ENCODE results near the gene STXBP6.

STXBP6 gene

DNA sequence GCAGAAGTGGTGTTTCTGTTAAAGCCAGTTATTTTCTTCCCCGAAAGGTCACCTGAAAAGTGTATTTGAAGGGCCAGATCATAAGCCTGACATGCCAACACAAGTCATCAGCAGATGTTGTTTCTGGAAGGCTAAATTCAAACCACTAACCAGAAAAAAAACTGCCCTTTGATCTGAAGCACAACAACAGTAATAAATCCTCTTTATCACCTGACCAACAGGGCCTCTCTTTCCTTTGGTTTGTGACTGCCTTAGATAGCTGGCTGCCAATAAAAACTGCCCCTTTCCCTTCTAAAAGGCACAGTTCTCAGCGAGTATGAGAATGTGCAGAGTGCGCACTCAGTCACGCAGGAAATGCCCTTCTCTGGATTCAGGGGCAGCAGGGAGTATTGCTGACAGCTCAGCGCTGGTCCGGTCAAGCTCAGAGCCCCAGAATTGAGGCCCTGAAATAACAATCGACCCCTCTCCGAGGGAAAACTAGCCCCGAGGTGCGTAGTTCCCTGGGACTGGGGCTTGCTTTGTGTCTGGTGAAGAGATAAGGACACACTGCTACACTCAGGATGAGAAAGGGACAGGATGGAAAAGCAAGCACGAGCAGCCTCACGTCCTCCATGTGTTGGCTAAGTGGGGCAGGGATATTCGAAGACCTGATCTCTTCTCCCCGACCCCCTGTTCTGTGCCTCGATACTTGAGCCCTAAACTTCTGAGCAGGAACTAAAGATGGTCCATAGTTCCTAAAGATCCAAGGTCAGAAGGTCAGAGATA is 231.7 kb downstream of the STXBP6 start:
- Histone ChIP-seq H3K4me1 (ENCODE audit: control insufficient read depth, insufficient read depth, low read length) (no peaks in the 10 kb centered on the region), H3K4me3 (ENCODE audit: low read depth, low read length) (no peak overlapping the region), H3K27me3 (ENCODE audit: control insufficient read depth, insufficient read depth, low read length) (no peaks in the 10 kb centered on the region), H3K9ac (ENCODE audit: low read depth, low read length) (no peak overlapping the region), H3K9me3 (ENCODE audit: control insufficient read depth, insufficient read depth, low read length) (no peaks in the 10 kb centered on the region), H3K36me3 (ENCODE audit: control insufficient read depth, insufficient read depth, low read length) (no peaks in the 10 kb centered on the region)

DNA sequence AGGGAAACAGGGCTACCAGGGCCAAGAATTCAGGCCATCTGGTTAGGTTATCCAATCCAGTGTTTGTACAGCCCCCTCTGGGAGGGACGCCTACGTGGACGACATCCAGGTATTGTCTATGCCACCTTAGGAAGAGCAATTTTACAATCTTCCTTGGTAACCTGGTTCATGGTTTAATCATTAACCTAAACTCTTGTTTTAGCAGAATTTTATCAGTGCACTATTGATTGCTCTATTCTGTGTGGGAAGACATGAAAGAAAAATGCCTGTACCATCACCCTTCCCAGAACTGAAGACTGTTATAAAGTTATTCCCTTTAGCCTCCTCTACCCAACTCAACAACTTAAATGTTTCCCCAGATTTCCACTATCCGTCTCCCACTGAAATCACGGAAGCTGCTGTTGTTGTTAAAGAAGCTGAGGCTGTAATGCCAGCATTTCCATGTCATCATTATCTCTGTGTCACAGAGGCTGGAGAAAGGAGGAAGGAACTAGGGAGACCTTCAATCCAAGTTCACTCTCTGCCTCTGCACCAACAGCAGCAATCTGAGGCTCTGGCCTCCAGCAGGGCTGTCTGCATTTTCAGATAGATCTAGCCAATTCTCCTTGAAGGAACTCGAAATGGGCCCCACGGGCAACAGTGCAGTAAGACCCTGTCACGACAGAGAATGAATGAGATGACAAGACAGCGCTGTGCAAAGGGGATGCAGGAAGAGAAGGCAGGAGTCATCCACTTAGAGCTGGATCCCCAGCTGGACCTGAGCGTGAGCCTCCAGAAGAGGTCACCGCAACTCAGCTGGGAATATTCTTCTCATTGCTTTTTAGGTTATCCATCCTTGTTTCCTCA is 232.5 kb downstream of the STXBP6 start:
- no peak overlapping the region for H3K4me3 ChIP-seq (ENCODE audit: low read depth, low read length)
- H3K4me1 ChIP-seq (ENCODE audit: control insufficient read depth, insufficient read depth, low read length) = peaks cover 2% of the 10 kb centered on the region
- H3K9me3 ChIP-seq (ENCODE audit: control insufficient read depth, insufficient read depth, low read length) = no peaks in the 10 kb centered on the region
- no peak overlapping the region for H3K9ac ChIP-seq (ENCODE audit: low read depth, low read length)
- H3K36me3 ChIP-seq (ENCODE audit: control insufficient read depth, insufficient read depth, low read length) = no peaks in the 10 kb centered on the region
- no peaks in the 10 kb centered on the region for H3K27me3 ChIP-seq (ENCODE audit: control insufficient read depth, insufficient read depth, low read length)

DNA sequence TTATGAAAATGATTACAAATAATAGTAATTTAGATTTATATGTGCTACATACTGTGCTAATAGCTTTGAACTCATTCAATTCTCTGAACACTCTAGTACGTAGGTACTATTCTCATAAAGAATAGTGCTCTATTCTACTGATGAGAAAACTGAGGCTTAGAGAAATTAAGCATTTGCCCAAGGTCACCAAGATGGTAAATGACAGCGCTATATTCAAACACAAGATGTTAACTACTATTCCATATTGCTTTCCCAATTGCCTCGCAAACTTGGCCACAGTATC is 233.1 kb downstream of the STXBP6 start:
- peaks cover 6% of the 10 kb centered on the region for H3K4me1 ChIP-seq (ENCODE audit: control insufficient read depth, insufficient read depth, low read length)
- no peaks in the 10 kb centered on the region for H3K36me3 ChIP-seq (ENCODE audit: control insufficient read depth, insufficient read depth, low read length)
- no peaks in the 10 kb centered on the region for H3K9me3 ChIP-seq (ENCODE audit: control insufficient read depth, insufficient read depth, low read length)
- H3K4me3 ChIP-seq (ENCODE audit: low read depth, low read length) = no peak overlapping the region
- no peaks in the 10 kb centered on the region for H3K27me3 ChIP-seq (ENCODE audit: control insufficient read depth, insufficient read depth, low read length)
- H3K9ac ChIP-seq (ENCODE audit: low read depth, low read length) = no peak overlapping the region

DNA sequence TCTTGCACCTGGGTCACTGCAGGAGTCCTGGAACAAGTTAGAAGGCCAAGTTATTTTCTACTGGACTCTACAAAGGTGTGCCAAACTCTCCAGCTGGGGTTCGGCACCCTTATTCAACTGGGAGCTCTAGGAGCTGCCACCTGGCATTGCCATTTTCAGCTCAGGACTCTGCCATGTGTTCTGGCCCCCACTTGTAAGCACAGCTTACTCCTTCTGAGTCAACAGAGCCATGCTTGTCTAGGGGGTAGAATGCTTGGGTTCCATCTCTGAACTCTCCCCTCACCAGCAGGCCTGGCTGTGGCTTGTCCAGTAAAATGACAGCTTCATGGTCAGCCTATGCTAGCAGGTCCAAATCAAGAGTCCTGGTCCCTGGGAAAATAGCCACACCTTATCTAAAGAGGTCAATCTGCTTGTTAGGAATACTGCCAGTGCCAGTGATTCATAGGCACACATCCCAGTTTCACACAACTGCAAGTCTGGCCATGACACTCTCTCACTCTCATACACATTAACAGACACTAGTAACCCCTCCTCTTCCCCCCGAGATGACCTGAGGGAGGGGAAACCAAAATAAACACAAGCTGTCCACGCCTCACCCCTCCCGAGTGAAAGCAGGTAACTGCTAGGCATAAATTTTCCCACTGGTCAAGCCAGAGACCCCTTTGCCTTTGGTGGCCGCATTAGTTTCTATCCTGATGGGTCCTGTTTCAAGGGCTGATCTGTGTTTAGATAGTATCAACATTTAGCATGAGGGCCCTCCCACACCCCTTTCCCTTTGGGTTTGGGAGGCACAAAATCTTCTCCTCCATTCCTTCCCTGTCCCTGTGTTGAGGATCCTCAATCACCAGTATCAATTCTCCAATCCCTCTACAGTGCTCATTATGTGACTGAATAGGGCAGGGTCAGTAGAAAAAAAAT is 233.7 kb downstream of the STXBP6 start:
- Histone ChIP-seq H3K9ac (ENCODE audit: low read depth, low read length) (no peak overlapping the region), H3K9me3 (ENCODE audit: control insufficient read depth, insufficient read depth, low read length) (no peaks in the 10 kb centered on the region), H3K27me3 (ENCODE audit: control insufficient read depth, insufficient read depth, low read length) (no peaks in the 10 kb centered on the region), H3K4me3 (ENCODE audit: low read depth, low read length) (no peak overlapping the region), H3K36me3 (ENCODE audit: control insufficient read depth, insufficient read depth, low read length) (no peaks in the 10 kb centered on the region), H3K4me1 (ENCODE audit: control insufficient read depth, insufficient read depth, low read length) (peaks cover 9% of the 10 kb centered on the region)

DNA sequence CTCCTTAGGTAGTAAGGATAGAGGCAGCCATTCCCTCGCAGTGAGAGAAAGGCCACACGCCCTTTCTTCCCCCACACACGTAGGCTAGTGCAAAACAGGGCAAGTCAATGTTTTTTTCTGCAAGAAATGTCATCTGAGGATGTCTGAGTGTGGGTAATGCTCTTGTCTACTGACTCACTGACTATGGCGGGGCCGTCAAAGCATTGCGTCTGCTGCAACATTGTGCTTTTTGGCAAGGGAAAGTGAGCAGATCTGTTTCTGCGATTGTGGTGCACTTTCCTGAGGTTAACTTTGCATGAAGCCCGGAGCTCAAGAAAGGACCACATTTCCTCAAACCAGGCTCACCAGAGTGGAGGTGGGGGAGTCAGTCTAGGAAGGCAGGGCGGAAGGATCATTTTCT is 234.4 kb downstream of the STXBP6 start:
- peaks cover 9% of the 10 kb centered on the region for H3K4me1 ChIP-seq (ENCODE audit: control insufficient read depth, insufficient read depth, low read length)
- H3K27me3 ChIP-seq (ENCODE audit: control insufficient read depth, insufficient read depth, low read length) = no peaks in the 10 kb centered on the region
- no peak overlapping the region for H3K9ac ChIP-seq (ENCODE audit: low read depth, low read length)
- H3K4me3 ChIP-seq (ENCODE audit: low read depth, low read length) = no peak overlapping the region
- H3K36me3 ChIP-seq (ENCODE audit: control insufficient read depth, insufficient read depth, low read length) = no peaks in the 10 kb centered on the region
- no peaks in the 10 kb centered on the region for H3K9me3 ChIP-seq (ENCODE audit: control insufficient read depth, insufficient read depth, low read length)

DNA sequence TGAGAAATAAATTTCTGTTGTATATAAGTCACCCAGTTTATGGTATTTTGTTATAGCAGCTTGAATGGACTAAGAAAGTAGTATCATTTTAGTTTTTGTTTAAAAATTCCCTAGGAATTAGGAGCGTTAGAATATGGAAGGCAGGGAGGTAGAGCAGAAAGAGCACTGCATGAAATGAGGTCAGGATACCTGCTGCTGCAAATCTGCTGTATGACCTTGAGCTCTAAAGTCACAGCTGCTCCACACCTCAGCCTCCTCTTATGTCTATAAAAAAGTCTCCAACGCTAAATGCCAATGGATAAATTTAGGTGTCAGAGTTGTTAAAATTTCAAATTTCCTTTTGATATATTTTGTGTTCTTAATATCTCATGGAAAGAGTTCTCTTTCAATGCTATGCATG is 235.0 kb downstream of the STXBP6 start:
- Histone ChIP-seq H3K9ac (ENCODE audit: low read depth, low read length) (no peak overlapping the region), H3K4me3 (ENCODE audit: low read depth, low read length) (no peak overlapping the region), H3K27me3 (ENCODE audit: control insufficient read depth, insufficient read depth, low read length) (no peaks in the 10 kb centered on the region), H3K9me3 (ENCODE audit: control insufficient read depth, insufficient read depth, low read length) (no peaks in the 10 kb centered on the region), H3K36me3 (ENCODE audit: control insufficient read depth, insufficient read depth, low read length) (no peaks in the 10 kb centered on the region), H3K4me1 (ENCODE audit: control insufficient read depth, insufficient read depth, low read length) (peaks cover 9% of the 10 kb centered on the region)

DNA sequence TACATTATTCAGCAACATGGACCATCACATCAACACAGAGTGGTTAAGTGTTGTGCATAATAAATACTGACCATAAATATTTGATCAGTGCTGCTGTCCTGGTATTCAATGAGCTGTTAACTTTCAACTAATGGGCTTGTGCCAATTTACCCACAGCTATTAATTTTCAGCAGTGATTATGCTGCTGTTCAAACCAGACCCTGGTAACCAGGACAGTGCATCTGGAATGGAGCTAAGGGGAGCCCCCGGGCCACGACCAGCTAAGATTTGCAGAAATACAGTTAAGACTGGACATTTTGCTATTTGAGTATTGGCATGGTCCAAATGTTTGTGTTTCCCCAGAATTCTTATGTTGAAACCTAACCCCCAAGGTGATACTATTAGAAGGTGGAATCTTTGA is 235.6 kb downstream of the STXBP6 start:
- H3K9me3 ChIP-seq (ENCODE audit: control insufficient read depth, insufficient read depth, low read length) = no peaks in the 10 kb centered on the region
- no peaks in the 10 kb centered on the region for H3K36me3 ChIP-seq (ENCODE audit: control insufficient read depth, insufficient read depth, low read length)
- H3K4me1 ChIP-seq (ENCODE audit: control insufficient read depth, insufficient read depth, low read length) = peaks cover 9% of the 10 kb centered on the region
- no peak overlapping the region for H3K9ac ChIP-seq (ENCODE audit: low read depth, low read length)
- no peaks in the 10 kb centered on the region for H3K27me3 ChIP-seq (ENCODE audit: control insufficient read depth, insufficient read depth, low read length)
- H3K4me3 ChIP-seq (ENCODE audit: low read depth, low read length) = no peak overlapping the region

DNA sequence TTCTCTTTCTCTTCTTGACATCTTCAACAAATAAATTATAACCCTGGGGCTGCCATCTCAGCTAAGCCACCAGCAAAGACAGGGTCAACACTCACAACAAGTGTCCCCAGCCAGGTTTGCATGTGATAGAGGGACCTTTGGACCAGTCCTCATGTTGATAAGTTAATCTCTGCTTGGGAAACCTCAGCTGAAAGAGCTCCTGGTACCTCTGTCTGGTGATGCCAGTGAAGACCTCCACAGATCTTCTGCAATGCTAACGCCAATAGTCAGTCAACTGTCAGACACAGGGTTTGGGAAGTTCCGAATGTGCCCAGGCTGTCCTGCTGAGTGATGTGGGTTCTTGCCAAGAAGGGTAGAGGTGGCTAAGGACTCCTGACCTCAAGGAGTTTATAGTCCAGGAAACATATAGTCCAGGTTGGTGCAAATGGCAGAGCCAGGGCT is 236.1 kb downstream of the STXBP6 start:
- H3K4me1 ChIP-seq (ENCODE audit: control insufficient read depth, insufficient read depth, low read length) = peaks cover 9% of the 10 kb centered on the region
- no peaks in the 10 kb centered on the region for H3K9me3 ChIP-seq (ENCODE audit: control insufficient read depth, insufficient read depth, low read length)
- no peak overlapping the region for H3K9ac ChIP-seq (ENCODE audit: low read depth, low read length)
- no peaks in the 10 kb centered on the region for H3K36me3 ChIP-seq (ENCODE audit: control insufficient read depth, insufficient read depth, low read length)
- H3K4me3 ChIP-seq (ENCODE audit: low read depth, low read length) = no peak overlapping the region
- no peaks in the 10 kb centered on the region for H3K27me3 ChIP-seq (ENCODE audit: control insufficient read depth, insufficient read depth, low read length)

DNA sequence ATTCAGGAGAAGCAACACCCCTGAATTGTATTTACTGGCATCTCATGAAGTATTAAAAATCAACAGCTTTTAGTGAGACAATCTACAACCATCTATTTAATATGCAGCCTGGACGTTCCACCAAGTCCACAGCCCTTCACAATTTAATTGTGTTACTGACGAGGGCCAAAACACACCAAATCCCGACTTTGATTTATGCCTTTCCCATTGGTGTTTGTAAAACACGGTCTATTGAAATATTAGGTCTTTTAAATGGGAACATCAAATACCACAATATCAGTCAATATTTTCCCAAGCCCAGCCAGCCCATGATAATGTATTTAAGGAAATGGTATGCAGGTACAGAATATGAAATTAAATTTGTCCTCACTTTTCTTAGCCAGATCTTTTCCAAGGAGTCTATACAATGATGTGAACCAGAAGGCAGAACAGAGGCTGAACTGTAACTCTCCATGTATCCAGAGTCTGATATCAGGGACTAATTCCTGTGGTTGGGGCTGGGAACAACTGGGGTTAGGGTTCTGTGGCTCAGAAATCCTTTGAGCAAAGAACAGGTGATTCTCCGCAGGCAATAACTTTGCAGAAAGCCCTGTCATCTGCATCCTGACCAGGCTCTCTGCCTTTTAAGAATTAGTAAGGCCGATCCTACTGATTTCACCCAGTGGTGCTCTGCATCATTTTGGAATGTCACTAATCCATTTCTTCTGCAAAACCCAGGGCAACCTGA is 236.7 kb downstream of the STXBP6 start:
- H3K9ac ChIP-seq (ENCODE audit: low read depth, low read length) = no peak overlapping the region
- no peaks in the 10 kb centered on the region for H3K27me3 ChIP-seq (ENCODE audit: control insufficient read depth, insufficient read depth, low read length)
- H3K4me3 ChIP-seq (ENCODE audit: low read depth, low read length) = no peak overlapping the region
- H3K9me3 ChIP-seq (ENCODE audit: control insufficient read depth, insufficient read depth, low read length) = no peaks in the 10 kb centered on the region
- peaks cover 9% of the 10 kb centered on the region for H3K4me1 ChIP-seq (ENCODE audit: control insufficient read depth, insufficient read depth, low read length)
- no peaks in the 10 kb centered on the region for H3K36me3 ChIP-seq (ENCODE audit: control insufficient read depth, insufficient read depth, low read length)

DNA sequence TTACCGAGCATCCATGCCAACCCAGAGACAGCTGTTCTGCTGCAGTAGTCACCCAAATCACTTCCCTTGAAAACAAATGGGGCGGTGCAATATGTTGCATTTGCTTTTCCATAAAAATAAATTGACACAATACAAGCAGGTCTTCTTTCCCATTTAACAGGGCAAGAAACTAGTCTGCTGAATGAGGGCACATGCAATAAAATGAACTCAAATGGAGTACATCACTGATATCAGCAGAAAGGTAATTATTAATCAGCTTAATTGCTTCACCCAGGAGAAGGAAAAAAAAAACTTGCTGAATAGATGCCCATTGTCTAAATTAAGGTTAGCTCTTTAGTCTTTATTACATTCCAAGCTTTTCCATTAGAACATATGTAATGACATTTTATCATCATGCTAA is 240.8 kb downstream of the STXBP6 start:
- no peak overlapping the region for H3K4me3 ChIP-seq (ENCODE audit: low read depth, low read length)
- no peak overlapping the region for H3K9ac ChIP-seq (ENCODE audit: low read depth, low read length)
- H3K4me1 ChIP-seq (ENCODE audit: control insufficient read depth, insufficient read depth, low read length) = peaks cover 11% of the 10 kb centered on the region
- H3K36me3 ChIP-seq (ENCODE audit: control insufficient read depth, insufficient read depth, low read length) = no peaks in the 10 kb centered on the region
- no peaks in the 10 kb centered on the region for H3K27me3 ChIP-seq (ENCODE audit: control insufficient read depth, insufficient read depth, low read length)
- H3K9me3 ChIP-seq (ENCODE audit: control insufficient read depth, insufficient read depth, low read length) = no peaks in the 10 kb centered on the region

DNA sequence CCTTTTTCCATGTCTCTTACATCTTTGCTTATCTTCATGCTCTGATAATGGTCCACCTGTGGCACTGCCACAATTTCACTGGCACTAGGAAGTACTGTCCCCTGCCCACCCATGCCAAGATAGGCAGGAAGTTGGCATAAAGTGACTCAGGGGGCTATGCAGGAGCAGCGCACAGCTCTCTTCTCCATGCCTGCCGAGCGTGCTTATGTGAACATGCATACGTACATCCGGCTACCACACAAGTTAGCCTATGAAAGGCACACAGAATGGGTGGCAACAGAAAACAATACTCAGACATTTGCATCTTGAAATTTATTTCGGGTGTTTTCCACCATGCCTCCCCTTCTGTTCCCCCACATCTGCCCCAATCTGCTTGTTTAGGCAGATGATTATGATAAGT is 241.5 kb downstream of the STXBP6 start:
- Histone ChIP-seq H3K36me3 (ENCODE audit: control insufficient read depth, insufficient read depth, low read length) (no peaks in the 10 kb centered on the region), H3K4me1 (ENCODE audit: control insufficient read depth, insufficient read depth, low read length) (peaks cover 11% of the 10 kb centered on the region), H3K9me3 (ENCODE audit: control insufficient read depth, insufficient read depth, low read length) (no peaks in the 10 kb centered on the region), H3K9ac (ENCODE audit: low read depth, low read length) (no peak overlapping the region), H3K27me3 (ENCODE audit: control insufficient read depth, insufficient read depth, low read length) (no peaks in the 10 kb centered on the region), H3K4me3 (ENCODE audit: low read depth, low read length) (no peak overlapping the region)

Data from iPS-15b (cell line).